HG03064 (cell line): Measurements from ENCODE around the gene SIN3A.
"Not testable (repeated sequence)": the region's sequence is repeated elsewhere in the genome, so short reads cannot be mapped to it uniquely, and the experiment has no call there.

ENCODE experiments used
- ATAC-seq: cut with Tn5 transposase; IDR thresholded peaks from one replicate; pipeline ENCODE4 v1.9.1; 2021; ENCODE audit warnings: low read depth; ENCODE audit not compliant: unreplicated experiment

SIN3A gene

GRCh38 chr15:75450307-75451201, 936 bp downstream of the SIN3A start:
- peak; percentile 25 for ATAC-seq

- ATAC-seq: no peak
These were observed 1.7 kb downstream of the SIN3A start for GRCh38 chr15:75449585-75450306.

- ATAC-seq: not testable (repeated sequence)
These were observed 3.3 kb downstream of the SIN3A start for GRCh38 chr15:75448171-75448570.

- ATAC-seq: no peak
These were observed 5.3 kb downstream of the SIN3A start for GRCh38 chr15:75446151-75446550.

GRCh38 chr15:75445324-75445723, 6.2 kb downstream of the SIN3A start:
- not testable (repeated sequence) for ATAC-seq

GRCh38 chr15:75443972-75444453, 7.5 kb downstream of the SIN3A start:
- ATAC-seq: not testable (repeated sequence)

- ATAC-seq: no peak
These were observed 13.8 kb downstream of the SIN3A start for GRCh38 chr15:75437721-75438120.

- ATAC-seq: no peak
These were observed 14.6 kb downstream of the SIN3A start for GRCh38 chr15:75436881-75437280.

GRCh38 chr15:75431682-75432081, 19.8 kb downstream of the SIN3A start:
- ATAC-seq: no peak

GRCh38 chr15:75431270-75431669, 20.2 kb downstream of the SIN3A start:
- no peak for ATAC-seq

- ATAC-seq: no peak
These were observed 21.2 kb downstream of the SIN3A start for GRCh38 chr15:75430259-75430658.

- no peak for ATAC-seq
These were observed 23.3 kb downstream of the SIN3A start for GRCh38 chr15:75428152-75428551.

GRCh38 chr15:75425966-75426500, 25.5 kb downstream of the SIN3A start:
- ATAC-seq: no peak

- no peak for ATAC-seq
These were observed 28.9 kb downstream of the SIN3A start for GRCh38 chr15:75422554-75422953.

GRCh38 chr15:75420698-75421097, 30.8 kb downstream of the SIN3A start:
- ATAC-seq: no peak

- no peak for ATAC-seq
These were observed 34.9 kb downstream of the SIN3A start for GRCh38 chr15:75416584-75416983.

- ATAC-seq: no peak
These were observed 41.3 kb downstream of the SIN3A start for GRCh38 chr15:75410196-75410595.

GRCh38 chr15:75407083-75407482, 44.4 kb downstream of the SIN3A start:
- ATAC-seq: no peak

- no peak for ATAC-seq
These were observed 47.6 kb downstream of the SIN3A start for GRCh38 chr15:75403892-75404291.

GRCh38 chr15:75397494-75397893, 54.0 kb downstream of the SIN3A start:
- ATAC-seq: no peak

- ATAC-seq: no peak
These were observed 61.6 kb downstream of the SIN3A start for GRCh38 chr15:75389791-75390382.
